GM18505 (cell line): ENCODE measurements around the gene ME3.
"Not testable (repeated sequence)": the region's sequence is repeated elsewhere in the genome, so short reads cannot be mapped to it uniquely, and the experiment has no call there.

Experiments
- ATAC-seq: cut with Tn5 transposase; IDR thresholded peaks from one replicate; pipeline ENCODE4 v1.9.1; 2021; ENCODE audit not compliant: unreplicated experiment
- POLR2A ChIP-seq: IDR thresholded peaks from 4 replicates; pipeline ENCODE4 v1.6.1; 2011; ENCODE audit warnings: borderline replicate concordance; ENCODE audit not compliant: insufficient read depth, insufficient read length; ENCODE audit errors: extremely low read depth

ME3 gene

DNA sequence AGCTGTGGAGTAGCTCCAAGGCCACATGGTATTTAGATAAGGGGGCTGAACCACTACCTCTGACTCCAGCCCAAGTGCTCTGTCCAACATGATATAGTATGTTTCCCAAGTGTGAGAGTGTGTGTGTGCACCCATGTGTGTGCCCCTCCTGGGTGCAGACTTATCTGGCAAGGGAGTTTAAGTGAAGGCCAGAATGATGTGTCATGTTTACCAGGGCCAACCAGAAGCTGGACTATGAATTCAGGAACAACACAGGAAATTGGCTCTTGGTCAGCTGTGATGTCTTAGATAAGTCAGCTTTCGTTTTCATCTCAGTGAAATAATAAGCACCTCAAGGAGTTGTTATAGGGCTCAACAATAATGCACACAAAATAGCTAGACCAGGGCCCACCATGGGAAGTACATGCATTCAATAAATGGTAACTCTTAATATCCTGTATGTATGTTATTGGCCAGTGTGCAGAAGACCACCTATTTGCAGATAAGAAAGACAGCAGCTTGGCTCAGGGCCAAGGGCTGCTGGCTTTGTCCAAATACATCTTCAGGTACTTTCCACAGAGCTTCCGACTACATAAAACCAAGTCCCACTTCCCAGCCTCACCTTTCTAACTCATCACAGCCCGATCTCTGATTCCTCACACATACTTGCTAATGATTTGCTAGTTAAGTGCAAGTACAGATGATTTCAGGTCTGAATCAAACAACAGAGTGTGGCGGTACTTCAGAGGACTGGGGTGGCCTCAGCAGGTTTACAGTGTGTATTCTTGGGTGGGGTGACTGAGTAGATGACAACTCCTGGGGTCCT, 120.9 kb downstream of the ME3 start:
- ATAC-seq: no peak
- TF ChIP-seq POLR2A: no peak

DNA sequence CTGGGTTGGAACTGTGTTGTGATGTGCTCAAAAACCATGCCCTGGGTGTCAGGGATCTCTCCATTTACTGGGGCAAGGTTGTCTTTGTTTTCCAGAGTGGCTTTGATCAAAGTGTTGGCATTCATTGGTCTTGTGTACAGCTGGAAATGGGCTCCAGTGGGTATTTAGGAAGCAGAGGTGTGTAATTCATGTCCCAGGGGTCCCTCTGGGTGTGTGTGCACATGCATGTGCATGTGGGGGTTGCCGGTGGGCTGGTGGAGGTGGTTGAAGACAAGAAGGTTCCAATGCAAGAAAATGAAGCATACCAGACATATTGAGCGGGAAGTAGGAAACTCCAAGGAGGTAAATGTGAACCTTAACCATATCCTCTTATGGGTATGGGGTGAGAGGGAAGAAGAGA, 121.7 kb downstream of the ME3 start:
- TF ChIP-seq POLR2A: no peak
- ATAC-seq: no peak

DNA sequence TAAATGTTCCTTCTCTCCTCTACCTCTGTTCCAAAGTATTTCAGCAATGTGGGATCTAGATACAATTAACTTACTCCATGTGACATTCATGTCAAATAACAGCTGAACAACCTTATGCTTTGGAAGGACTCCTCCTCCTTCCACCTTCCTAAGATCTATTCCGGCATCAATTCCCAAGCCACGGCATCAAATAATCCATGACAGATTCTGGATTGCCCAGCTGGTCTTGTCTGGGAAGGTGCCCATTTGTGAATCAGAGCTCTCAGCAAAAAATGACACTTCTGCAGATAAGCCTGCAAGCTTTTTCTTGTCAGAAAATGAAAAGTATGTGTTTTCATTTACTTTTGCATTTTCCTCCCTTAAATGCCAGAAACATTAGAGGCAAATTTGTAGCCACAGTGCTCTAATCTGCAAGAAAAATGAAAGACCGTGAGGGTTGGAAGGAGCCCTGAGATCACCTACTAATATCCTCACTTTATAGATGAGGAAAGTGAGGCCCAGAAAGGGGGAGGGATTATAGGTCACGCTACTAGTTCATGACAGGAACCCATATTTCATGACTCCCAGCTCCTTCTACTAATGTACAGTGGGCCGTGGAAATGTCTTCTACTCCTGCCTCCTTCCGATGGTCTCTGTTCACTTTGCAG, 124.0 kb downstream of the ME3 start:
- ATAC-seq: no peak
- no peak for TF ChIP-seq POLR2A

DNA sequence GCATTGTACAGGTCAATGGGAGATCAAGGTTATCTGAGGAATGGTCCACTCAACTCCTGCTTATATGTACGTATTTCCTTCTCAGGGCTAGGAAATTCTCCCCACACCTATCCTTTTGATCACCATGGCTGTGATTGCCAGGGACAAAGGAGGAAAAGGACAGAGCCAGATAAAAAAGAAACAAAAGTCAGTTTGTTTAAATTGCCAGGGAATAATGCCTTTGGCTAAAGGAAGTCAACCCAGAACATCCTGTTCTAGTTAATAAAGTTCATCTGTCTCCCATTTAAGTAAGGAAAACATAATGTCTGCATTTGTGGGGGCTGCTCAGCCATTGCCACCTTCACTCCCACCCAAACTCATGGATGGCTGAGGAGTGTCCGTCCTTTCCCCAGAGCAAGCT, 124.7 kb downstream of the ME3 start:
- TF ChIP-seq POLR2A: no peak
- no peak for ATAC-seq

DNA sequence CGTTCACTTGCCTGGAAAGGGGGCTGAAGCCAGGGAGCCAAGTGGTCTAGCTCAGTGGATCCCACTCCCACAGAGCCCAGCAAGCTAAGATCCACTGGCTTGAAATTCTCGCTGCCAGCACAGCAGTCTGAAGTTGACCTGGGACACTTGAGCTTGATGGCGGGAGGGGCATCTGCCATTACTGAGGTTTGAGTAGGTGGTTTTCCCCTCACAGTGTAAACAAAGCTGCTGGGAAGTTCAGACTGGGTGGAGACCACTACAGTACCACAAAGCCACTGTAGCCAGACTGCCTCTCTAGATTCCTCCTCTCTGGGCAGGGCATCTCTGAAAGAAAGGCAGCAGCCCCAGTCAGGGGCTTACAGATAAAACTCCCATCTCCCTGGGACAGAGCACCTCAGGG, 131.1 kb downstream of the ME3 start:
- not testable (repeated sequence) for ATAC-seq

DNA sequence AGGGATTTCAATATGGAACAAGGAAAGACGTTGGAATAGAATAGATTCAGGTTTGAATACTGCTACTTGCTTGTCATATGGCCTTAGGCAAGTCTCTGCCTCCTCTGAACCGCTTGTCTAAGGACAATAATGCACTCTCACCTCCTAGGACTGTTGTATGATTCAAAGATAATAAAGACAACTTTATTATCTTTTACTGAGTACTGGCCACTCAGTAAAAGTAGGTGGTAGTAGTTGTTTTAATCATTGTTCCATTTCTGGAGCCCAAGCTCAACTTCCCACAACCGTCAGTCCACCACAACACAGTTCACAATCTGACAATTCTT, 134.2 kb downstream of the ME3 start:
- no peak for TF ChIP-seq POLR2A
- ATAC-seq: no peak

DNA sequence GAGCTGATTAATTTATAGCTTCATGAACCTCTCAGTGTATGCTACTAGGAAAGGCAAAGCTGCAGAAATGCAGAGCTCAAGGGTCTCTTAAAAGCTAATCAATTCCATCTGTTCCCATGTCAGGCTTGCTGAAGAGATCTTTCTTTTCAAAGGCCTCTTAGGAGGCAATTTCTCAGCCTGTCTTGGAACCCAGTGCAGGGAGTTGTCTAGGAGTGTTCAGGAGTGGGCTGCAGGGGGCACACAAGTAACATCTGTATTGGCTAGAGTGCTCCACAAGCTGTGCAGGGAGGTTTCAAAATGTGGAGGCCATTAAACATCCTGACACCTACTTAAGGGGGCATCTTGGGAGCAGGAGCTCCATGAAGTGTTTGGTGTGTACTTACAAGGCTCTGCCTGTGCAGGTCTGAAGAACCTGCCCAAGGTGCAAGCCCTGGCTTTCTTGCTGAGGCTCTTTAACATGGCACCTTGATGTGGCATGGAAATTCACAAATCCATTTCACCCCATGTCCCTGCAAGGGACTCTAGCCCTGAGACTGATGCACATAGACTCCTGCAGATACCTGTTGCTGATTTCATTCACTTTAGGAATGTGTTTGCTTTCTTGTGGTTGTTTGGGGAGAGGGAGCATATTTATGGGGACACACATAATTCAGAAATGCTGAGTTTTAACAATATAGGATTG, 134.7 kb downstream of the ME3 start:
- ATAC-seq: no peak
- no peak for TF ChIP-seq POLR2A

DNA sequence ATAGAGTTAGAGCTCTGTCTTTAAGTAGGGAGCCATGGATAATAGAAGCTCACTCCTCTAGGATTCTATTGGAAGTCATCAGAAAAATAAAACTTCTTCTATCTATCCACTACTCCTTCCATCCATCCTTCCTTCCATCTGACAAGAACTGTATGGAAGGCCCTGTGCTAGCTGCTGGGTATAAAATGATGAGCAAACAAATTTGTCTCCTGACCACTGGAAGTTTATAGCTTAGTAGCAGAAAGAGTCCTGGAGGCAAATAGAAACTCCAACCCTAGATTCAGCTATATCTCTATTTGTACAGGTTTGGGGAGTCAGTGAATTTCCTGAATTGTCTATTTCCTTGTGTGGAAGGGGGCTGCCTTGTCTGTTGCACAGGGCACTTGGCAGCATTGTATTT, 136.6 kb downstream of the ME3 start:
- TF ChIP-seq POLR2A: no peak
- ATAC-seq: no peak

DNA sequence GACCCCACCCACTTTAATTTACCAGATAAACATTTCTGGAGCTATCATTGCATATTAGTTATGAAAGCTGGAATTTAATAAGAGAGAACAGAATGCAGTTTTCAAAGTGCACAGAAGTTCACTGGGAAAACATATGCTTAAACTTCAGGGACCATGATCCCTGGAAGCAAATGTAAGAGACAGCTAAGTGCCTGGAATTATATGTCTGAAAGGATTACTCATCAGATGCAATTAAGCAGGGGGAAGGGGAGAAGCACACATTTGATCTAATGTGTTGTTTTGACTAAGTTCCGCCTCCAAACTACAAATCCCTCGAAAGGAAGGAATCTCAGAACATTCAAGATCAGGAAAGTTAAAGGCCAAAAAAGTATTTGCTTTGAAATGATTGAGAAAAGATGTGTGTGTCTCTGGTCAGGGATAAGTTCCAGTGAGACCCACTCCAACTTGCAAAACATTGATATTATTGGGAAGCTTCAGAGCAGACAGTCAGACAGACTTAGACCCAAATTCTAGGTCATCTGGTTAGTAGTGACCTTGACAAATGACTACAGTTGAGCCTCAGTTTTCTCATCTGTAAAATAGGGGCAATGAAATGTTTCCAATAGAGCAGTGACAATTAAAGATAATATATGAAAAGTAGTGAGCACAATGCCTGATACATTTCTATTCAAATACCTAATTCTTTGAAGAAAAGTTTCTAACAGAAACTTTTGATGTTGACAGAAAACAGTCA, 147.6 kb downstream of the ME3 start:
- ATAC-seq: no peak
- no peak for TF ChIP-seq POLR2A

DNA sequence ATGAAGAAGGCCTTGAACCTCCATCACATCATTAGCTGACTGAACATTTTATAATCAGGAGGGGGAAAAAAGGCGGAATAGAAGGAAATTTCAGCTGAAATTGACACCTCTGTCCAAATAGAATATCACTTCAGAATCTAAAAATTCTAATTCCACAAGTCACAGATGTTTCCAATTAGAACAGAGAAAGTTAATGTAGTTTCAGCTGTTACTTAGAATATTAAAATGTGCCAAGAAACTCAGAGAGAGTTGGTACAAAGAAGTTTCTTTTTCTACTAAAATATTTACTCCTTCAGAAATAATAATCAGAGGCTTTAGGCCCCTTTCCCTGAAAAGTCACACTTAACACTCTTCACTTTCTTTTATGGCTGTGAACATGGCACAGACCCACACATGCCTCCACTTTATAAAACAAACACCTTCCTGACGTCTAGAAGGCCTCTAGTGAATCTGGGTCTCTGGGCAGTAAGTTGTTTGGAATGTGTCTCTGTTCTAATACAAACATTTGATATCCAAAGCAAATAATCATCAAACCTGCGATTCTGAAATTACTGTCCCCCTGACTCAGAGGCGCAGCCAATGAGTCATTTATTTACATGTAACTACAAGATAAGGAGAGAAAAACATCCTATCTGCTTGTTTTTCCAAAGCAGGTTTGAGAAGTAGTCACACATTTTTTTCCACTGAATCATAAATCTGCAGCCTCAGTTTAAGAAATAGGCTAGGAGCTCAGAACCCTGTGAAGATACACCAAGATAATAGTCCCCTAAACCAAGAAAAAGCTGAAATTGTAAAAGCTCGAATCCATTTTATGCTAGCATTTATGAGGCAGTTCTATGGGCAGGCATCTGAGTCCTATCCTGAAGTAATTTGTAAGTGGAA, 148.4 kb downstream of the ME3 start:
- no peak for ATAC-seq
- TF ChIP-seq POLR2A: no peak

DNA sequence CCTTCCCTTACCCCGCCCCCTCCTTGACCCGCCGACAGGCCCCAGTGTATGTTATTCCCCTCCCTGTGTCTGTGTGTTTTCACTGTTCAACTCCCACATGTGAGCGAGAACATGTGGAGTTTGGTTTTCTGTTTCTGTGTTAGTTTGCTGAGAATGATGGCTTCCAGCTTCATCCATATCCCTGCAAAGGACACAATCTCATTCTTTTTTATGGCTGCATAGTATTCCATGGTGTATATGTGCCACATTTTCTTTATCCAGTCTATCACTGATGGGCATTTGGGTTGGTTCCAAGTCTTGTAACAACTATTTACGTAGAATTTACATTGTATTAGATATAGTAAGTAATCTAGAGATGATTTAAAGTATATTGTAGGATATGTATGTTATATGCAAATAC, 149.9 kb downstream of the ME3 start:
- not testable (repeated sequence) for ATAC-seq

DNA sequence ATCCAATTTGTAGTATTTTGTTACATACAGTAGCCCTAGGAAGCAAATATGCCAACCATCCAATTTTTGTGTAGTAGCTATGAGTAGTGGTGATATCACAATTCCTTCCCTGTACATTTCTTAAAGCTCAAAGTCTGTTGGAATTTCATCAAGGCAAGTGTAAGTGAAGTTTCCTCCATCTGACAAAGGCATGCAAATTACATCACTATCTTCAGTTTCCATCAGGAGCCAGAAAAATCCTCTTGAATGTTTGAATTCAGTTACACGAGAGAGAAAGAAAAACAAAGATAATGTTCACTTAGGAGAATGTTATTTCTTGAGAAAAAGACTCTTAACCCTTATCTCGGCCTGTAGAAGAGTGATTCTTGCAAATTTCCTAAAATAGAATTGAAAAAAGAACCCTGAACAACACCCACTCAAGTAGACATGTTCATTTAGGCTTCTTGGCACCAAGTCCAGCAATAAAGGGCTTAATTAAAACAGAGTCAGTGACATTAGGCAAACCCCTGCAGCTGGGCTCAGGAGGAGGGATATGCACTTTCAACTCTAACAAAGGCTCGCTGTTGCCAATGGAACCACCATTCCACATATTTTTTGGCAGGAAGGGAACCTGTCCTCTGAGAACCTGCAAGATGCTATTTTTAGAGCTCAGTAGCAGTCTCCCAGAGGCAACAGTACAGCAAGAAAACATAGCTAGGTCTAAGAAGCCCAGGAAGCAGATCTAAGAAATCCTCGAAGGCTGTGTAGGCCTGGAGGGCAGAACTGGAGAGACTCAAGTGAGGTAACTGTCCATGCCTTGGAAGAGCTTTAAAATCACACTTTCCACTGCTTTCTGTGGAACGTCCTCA, 153.1 kb downstream of the ME3 start:
- no peak for TF ChIP-seq POLR2A
- ATAC-seq: no peak
